ENCODE data around the gene GMPR. TPM values are rescaled to one million over a fixed set of nuclear protein-coding genes. Genes with fewer than 3 reads are reported as not detected.

GMPR gene
- total RNA-seq, 1 donor from 2014 or later = 1.9 TPM

- no peak for DNase-seq
These were observed 90.8 kb downstream of the GMPR start for GRCh38 chr6:16329233-16329632.

GRCh38 chr6:16331384-16332174 lies 93.2 kb downstream of the GMPR start:
- DNase-seq = peak; percentile 16

- peak; percentile 57 for DNase-seq
These were observed 93.8 kb downstream of the GMPR start for GRCh38 chr6:16332175-16332542.

GRCh38 chr6:16333580-16333979 lies 95.2 kb downstream of the GMPR start:
- no peak for DNase-seq

- DNase-seq = no peak
These were observed 96.3 kb downstream of the GMPR start for GRCh38 chr6:16334671-16335070.

- no peak for DNase-seq
These were observed 96.8 kb downstream of the GMPR start for GRCh38 chr6:16335176-16335575.

- DNase-seq = no peak
These were observed 97.8 kb downstream of the GMPR start for GRCh38 chr6:16336056-16336818.

GRCh38 chr6:16336911-16337294 lies 98.5 kb downstream of the GMPR start:
- no peak for DNase-seq

GRCh38 chr6:16337295-16337975 lies 99.0 kb downstream of the GMPR start:
- peak; percentile 58 for DNase-seq

GRCh38 chr6:16338577-16339264 lies 100.3 kb downstream of the GMPR start:
- peak; percentile 44 for DNase-seq

- no peak for DNase-seq
These were observed 100.8 kb downstream of the GMPR start for GRCh38 chr6:16339265-16339587.

GRCh38 chr6:16343593-16343992 lies 105.2 kb downstream of the GMPR start:
- no peak for DNase-seq

GRCh38 chr6:16344756-16345155 lies 106.4 kb downstream of the GMPR start:
- DNase-seq = no peak

Small RNA genes lying within 50 kb of the gene (small RNA-seq; reads per million reads assigned to genes)
- not detected for gene RF00019
- gene RNU6-1114P = not detected

Other genes with a start within 250 kb of the GMPR start
- 66.6 TPM for gene MYLIP, start 109.5 kb upstream of the GMPR start, total RNA-seq

All from occipital lobe (tissue), 3 donors.